Measurements from ENCODE around the gene RNU1-3.
"Not testable (repeated sequence)": the region's sequence is repeated elsewhere in the genome, so short reads cannot be mapped to it uniquely, and the experiment has no call there.

GRCh38 chr1:16623337-16623736, 43.4 kb downstream of the RNU1-3 start:
- TF ChIP-seq CTCF, EP300, POLR2AphosphoS5, POLR2A (IDR thresholded peaks at IDR 0.05): not testable (repeated sequence)

Data from gastroesophageal sphincter (tissue), 3 donors.